MM.1S (cell line): ENCODE data around the gene DHPS.

Source experiments
- DNase-seq: peaks from one replicate; pipeline ENCODE4 v3.0.0-alpha.2; 2015
- H2AFZ ChIP-seq: fragments of 300-600 bp; sonication (generic); 2 replicates; pipeline ENCODE4 v1.6.0; 2016; ENCODE audit warnings: antibody characterized with exemption, low read length
- H3F3A ChIP-seq: fragments of 300-600 bp; sonication (generic); 2 replicates; pipeline ENCODE4 v1.6.1; 2016; ENCODE audit warnings: mild to moderate bottlenecking, antibody characterized with exemption, low read length, moderate library complexity, mixed read lengths; ENCODE audit not compliant: insufficient read depth
- H3K27ac ChIP-seq: fragments of 300-600 bp; sonication (generic); 2 replicates; pipeline ENCODE4 v1.5.1; 2016; ENCODE audit warnings: mild to moderate bottlenecking, low read length
- H3K27me3 ChIP-seq: fragments of 300-600 bp; sonication (generic); replicated peaks from 2 replicates; pipeline ENCODE4 v1.6.0; 2016; ENCODE audit warnings: low read length; ENCODE audit not compliant: insufficient read depth
- H3K36me3 ChIP-seq: fragments of 300-600 bp; sonication (generic); replicated peaks from 2 replicates; pipeline ENCODE4 v1.6.1; 2016; ENCODE audit warnings: mild to moderate bottlenecking, low read length, mixed read lengths; ENCODE audit not compliant: insufficient read depth
- H3K4me1 ChIP-seq: fragments of 300-600 bp; sonication (generic); 2 replicates; pipeline ENCODE4 v1.6.1; 2016; ENCODE audit warnings: low read length, mixed read lengths
- H3K4me2 ChIP-seq: fragments of 300-600 bp; sonication (generic); 2 replicates; pipeline ENCODE4 v1.6.0; 2016; ENCODE audit warnings: low read depth, low read length
- H3K4me3 ChIP-seq: fragments of 300-600 bp; sonication (generic); 2 replicates; pipeline ENCODE4 v1.5.1; 2016; ENCODE audit warnings: low read length, mixed read lengths
- H3K79me2 ChIP-seq: fragments of 300-600 bp; sonication (generic); 2 replicates; pipeline ENCODE4 v1.6.1; 2016; ENCODE audit warnings: mixed run types, low read length, mixed read lengths
- H3K9ac ChIP-seq: fragments of 300-600 bp; sonication (generic); 2 replicates; pipeline ENCODE4 v1.6.1; 2016; ENCODE audit warnings: low read length, mixed read lengths
- H3K9me2 ChIP-seq: fragments of 300-600 bp; sonication (generic); replicated peaks from 2 replicates; pipeline ENCODE4 v1.6.1; 2016; ENCODE audit warnings: mild to moderate bottlenecking, low read length, mixed read lengths; ENCODE audit not compliant: insufficient read depth
- H3K9me3 ChIP-seq: fragments of 300-600 bp; sonication (generic); replicated peaks from 2 replicates; pipeline ENCODE4 v1.6.1; 2016; ENCODE audit warnings: mild to moderate bottlenecking, low read length, mixed read lengths; ENCODE audit not compliant: insufficient read depth
- H4K20me1 ChIP-seq: fragments of 300-600 bp; sonication (generic); 2 replicates; pipeline ENCODE4 v1.6.1; 2016; ENCODE audit warnings: mild to moderate bottlenecking, low read length, moderate library complexity, mixed read lengths; ENCODE audit not compliant: insufficient read depth
- EZH2 ChIP-seq: fragments of 300-600 bp; sonication (generic); optimal IDR thresholded peaks from 2 replicates; pipeline ENCODE3; 2017; ENCODE audit warnings: low read depth, mild to moderate bottlenecking, antibody characterized with exemption, low read length, mixed read lengths
- EZH2phosphoT487 ChIP-seq: fragments of 300-600 bp; sonication (generic); IDR thresholded peaks from 2 replicates; pipeline ENCODE4 v1.6.1; 2018; ENCODE audit warnings: antibody characterized with exemption, low read length
- TF ChIP-seq, protein P1 (sequence below): fragments of 300-600 bp; sonication (generic); IDR thresholded peaks from 2 replicates; pipeline ENCODE4 v1.5.1; 2016; ENCODE audit warnings: antibody characterized with exemption, low read length, mixed read lengths

Gene DHPS

DNA sequence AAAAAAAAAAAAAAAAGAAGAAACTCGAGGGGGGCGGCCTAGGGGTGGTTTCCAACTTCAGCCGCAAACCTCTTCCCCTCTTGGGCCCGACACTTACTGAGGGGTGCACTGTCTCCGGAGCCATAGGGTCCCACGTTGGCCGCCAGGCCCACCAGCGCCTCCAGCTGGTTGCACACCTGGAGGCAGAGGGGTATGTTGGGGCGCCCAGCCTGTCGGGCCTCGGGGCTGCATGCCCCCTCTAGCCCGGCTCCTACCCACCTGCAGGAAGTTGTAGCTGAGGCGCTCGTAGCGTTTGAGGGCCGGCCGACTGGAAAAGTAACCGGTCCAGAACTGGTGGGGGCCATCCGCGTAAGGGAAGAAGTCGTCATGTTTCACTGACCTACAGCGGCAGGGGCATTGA is 23.7 kb downstream of the DHPS start:
- Histone ChIP-seq H3K4me1 (no peaks in the 10 kb centered on the region), H3F3A (no peaks in the 10 kb centered on the region), H3K9me2 (no peaks in the 10 kb centered on the region), H3K4me3 (no peak overlapping the region), H3K9me3 (no peaks in the 10 kb centered on the region), H3K36me3 (no peaks in the 10 kb centered on the region), H3K27me3 (no peaks in the 10 kb centered on the region), H3K9ac (no peak overlapping the region), H2AFZ (no peak overlapping the region), H3K79me2 (no peaks in the 10 kb centered on the region), H4K20me1 (no peaks in the 10 kb centered on the region), H3K4me2 (no peak overlapping the region), H3K27ac (no peak overlapping the region)
- TF ChIP-seq, protein P1, sequence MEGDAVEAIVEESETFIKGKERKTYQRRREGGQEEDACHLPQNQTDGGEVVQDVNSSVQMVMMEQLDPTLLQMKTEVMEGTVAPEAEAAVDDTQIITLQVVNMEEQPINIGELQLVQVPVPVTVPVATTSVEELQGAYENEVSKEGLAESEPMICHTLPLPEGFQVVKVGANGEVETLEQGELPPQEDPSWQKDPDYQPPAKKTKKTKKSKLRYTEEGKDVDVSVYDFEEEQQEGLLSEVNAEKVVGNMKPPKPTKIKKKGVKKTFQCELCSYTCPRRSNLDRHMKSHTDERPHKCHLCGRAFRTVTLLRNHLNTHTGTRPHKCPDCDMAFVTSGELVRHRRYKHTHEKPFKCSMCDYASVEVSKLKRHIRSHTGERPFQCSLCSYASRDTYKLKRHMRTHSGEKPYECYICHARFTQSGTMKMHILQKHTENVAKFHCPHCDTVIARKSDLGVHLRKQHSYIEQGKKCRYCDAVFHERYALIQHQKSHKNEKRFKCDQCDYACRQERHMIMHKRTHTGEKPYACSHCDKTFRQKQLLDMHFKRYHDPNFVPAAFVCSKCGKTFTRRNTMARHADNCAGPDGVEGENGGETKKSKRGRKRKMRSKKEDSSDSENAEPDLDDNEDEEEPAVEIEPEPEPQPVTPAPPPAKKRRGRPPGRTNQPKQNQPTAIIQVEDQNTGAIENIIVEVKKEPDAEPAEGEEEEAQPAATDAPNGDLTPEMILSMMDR, result no peak
- DNase-seq, result no peak

DNA sequence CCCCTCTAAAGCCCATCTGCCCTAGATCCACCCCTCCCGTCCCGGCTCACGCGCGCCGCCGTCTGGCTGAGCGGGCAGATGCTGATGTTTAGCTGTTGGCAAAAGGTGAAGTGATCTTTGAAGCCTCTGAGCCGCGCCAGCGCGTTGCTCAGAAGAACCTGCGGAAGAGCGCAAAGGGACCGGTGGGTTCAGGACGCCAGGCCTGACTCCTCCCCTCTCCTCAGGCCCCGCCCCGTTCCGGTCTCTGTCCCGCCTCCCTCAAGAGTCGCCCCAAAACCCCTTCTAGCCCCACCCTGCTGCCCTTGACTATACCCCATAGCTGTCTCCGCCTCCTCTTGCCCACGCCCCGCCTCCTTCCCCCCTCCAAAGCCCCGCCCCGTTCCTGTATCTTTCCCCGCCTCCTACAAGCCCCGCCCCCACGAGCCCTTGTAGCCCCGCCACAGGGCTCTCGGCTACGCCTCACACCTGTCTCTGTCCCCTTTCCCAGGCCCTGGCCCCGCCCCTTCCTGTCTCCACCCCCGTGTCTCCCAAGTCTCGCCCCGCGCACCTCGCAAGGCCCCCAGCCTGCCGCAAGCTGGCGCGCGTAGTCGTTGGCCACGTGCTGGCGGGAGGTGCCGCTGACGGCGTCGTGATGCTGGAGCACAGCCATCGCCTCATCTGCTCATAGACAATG is 24.6 kb downstream of the DHPS start:
- Histone ChIP-seq H3K4me1 (no peaks in the 10 kb centered on the region), H3K9ac (no peak overlapping the region), H3K27ac (no peak overlapping the region), H3K79me2 (no peaks in the 10 kb centered on the region), H4K20me1 (no peaks in the 10 kb centered on the region), H3K4me3 (no peak overlapping the region), H3F3A (no peaks in the 10 kb centered on the region), H3K36me3 (no peaks in the 10 kb centered on the region), H3K27me3 (no peaks in the 10 kb centered on the region), H3K9me2 (no peaks in the 10 kb centered on the region), H2AFZ (no peak overlapping the region), H3K9me3 (no peaks in the 10 kb centered on the region), H3K4me2 (no peak overlapping the region)
- TF ChIP-seq, protein P1, result no peak
- TF ChIP-seq EZH2phosphoT487 (no peak), EZH2 (no peak)
- DNase-seq, result no peak

- no peak for DNase-seq
- Histone ChIP-seq H3F3A (no peaks in the 10 kb centered on the region), H3K9me2 (no peaks in the 10 kb centered on the region), H2AFZ (no peak overlapping the region), H3K4me3 (no peak overlapping the region), H3K36me3 (no peaks in the 10 kb centered on the region), H3K79me2 (no peaks in the 10 kb centered on the region), H3K27me3 (no peaks in the 10 kb centered on the region), H3K9ac (no peak overlapping the region), H4K20me1 (no peaks in the 10 kb centered on the region), H3K4me1 (no peaks in the 10 kb centered on the region), H3K9me3 (no peaks in the 10 kb centered on the region), H3K4me2 (no peak overlapping the region), H3K27ac (no peak overlapping the region)
- TF ChIP-seq, protein P1, result no peak
- TF ChIP-seq EZH2 (no peak), EZH2phosphoT487 (no peak)
Observed at GRCh38 chr19:12655546-12655945, 26.1 kb downstream of the DHPS start.
